Measurements from ENCODE around the gene DNAH3.

The DNAH3 gene

DNA sequence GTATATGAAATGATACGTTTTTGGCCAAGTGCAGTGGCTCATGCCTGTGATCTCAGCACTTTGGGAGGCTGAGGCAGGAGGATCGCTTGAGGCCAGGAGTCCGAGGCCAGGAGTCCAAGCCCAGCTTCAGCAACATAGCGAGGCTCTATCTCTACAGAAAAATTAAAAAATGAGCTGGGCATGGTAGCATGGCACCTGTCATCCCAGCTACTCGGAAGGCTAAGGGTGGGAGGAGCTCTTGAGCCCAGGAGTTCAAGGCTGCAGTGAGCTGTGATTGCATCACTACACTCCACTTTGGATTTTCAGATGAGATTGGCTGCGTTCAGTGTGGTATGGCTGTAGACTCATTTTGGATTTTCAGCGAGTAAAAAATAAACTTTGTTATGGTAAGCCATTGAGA lies 112.4 kb downstream of the DNAH3 start:
- H4K20me1 ChIP-seq (ENCODE audit: insufficient read depth): no peaks in the 10 kb centered on the region
- H2AFZ ChIP-seq (ENCODE audit: low read depth): no peak overlapping the region
- H3K4me3 ChIP-seq (IDR thresholded peaks at IDR 0.05; ENCODE audit: insufficient read depth, low read depth, low read length): no peak overlapping the region
- no peak overlapping the region for H3K27ac ChIP-seq
- H3K9ac ChIP-seq: no peak overlapping the region
- H3K27me3 ChIP-seq (ENCODE audit: insufficient read depth, low read depth): no peaks in the 10 kb centered on the region
- TF ChIP-seq CTCF (conservative IDR thresholded peaks at IDR 0.05; ENCODE audit: low read depth, low read length): no peak
- H3K36me3 ChIP-seq (ENCODE audit: insufficient read depth): no peaks in the 10 kb centered on the region
- H3K4me1 ChIP-seq (ENCODE audit: low read depth, poor library complexity, severe bottlenecking): no peaks in the 10 kb centered on the region
- H3K4me2 ChIP-seq: no peak overlapping the region
- no peaks in the 10 kb centered on the region for H3K79me2 ChIP-seq (ENCODE audit: insufficient read depth, low read depth)

DNA sequence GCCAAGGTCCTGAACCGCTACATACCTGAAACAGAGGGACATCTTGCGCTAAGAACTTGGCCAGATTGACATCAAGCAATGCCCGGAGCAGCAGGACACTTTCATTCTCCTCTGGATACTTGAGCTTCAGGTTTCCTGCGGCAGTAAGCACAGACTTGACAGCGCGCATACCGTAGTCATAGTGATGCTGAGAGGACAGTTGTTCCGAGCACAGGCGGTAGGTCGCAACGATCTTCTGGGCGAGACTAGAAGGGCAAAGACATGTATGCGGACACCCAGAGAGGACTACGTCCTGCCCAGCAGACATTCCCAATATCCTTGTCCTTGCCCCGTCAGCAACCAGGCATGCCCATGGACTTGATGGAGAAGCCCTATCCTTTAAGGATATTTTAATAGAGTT lies 112.9 kb downstream of the DNAH3 start:
- no peaks in the 10 kb centered on the region for H3K27me3 ChIP-seq (ENCODE audit: insufficient read depth, low read depth)
- H3K27ac ChIP-seq: no peak overlapping the region
- no peak for TF ChIP-seq CTCF (conservative IDR thresholded peaks at IDR 0.05; ENCODE audit: low read depth, low read length)
- no peak overlapping the region for H3K4me2 ChIP-seq
- no peak overlapping the region for H2AFZ ChIP-seq (ENCODE audit: low read depth)
- no peak overlapping the region for H3K4me3 ChIP-seq (IDR thresholded peaks at IDR 0.05; ENCODE audit: insufficient read depth, low read depth, low read length)
- H3K4me1 ChIP-seq (ENCODE audit: low read depth, poor library complexity, severe bottlenecking): no peaks in the 10 kb centered on the region
- H3K9ac ChIP-seq: no peak overlapping the region
- no peaks in the 10 kb centered on the region for H4K20me1 ChIP-seq (ENCODE audit: insufficient read depth)
- no peaks in the 10 kb centered on the region for H3K36me3 ChIP-seq (ENCODE audit: insufficient read depth)
- H3K79me2 ChIP-seq (ENCODE audit: insufficient read depth, low read depth): no peaks in the 10 kb centered on the region

GRCh38 chr16:21037168-21037567 lies 113.5 kb downstream of the DNAH3 start:
- Histone ChIP-seq H3K27me3 (ENCODE audit: insufficient read depth, low read depth) (no peaks in the 10 kb centered on the region), H4K20me1 (ENCODE audit: insufficient read depth) (no peaks in the 10 kb centered on the region), H3K4me3 (IDR thresholded peaks at IDR 0.05; ENCODE audit: insufficient read depth, low read depth, low read length) (no peak overlapping the region), H3K79me2 (ENCODE audit: insufficient read depth, low read depth) (no peaks in the 10 kb centered on the region), H3K4me2 (no peak overlapping the region), H3K36me3 (ENCODE audit: insufficient read depth) (no peaks in the 10 kb centered on the region), H3K27ac (no peak overlapping the region), H3K4me1 (ENCODE audit: low read depth, poor library complexity, severe bottlenecking) (no peaks in the 10 kb centered on the region), H2AFZ (ENCODE audit: low read depth) (no peak overlapping the region), H3K9ac (no peak overlapping the region)
- no peak for TF ChIP-seq CTCF (conservative IDR thresholded peaks at IDR 0.05; ENCODE audit: low read depth, low read length)

- H3K4me2 ChIP-seq: no peak overlapping the region
- H3K9ac ChIP-seq: no peak overlapping the region
- no peak overlapping the region for H3K4me3 ChIP-seq (IDR thresholded peaks at IDR 0.05; ENCODE audit: insufficient read depth, low read depth, low read length)
- H3K27me3 ChIP-seq (ENCODE audit: insufficient read depth, low read depth): no peaks in the 10 kb centered on the region
- H3K36me3 ChIP-seq (ENCODE audit: insufficient read depth): no peaks in the 10 kb centered on the region
- no peaks in the 10 kb centered on the region for H3K4me1 ChIP-seq (ENCODE audit: low read depth, poor library complexity, severe bottlenecking)
- H3K79me2 ChIP-seq (ENCODE audit: insufficient read depth, low read depth): no peaks in the 10 kb centered on the region
- H4K20me1 ChIP-seq (ENCODE audit: insufficient read depth): no peaks in the 10 kb centered on the region
- H2AFZ ChIP-seq (ENCODE audit: low read depth): no peak overlapping the region
- H3K27ac ChIP-seq: no peak overlapping the region
- no peak for TF ChIP-seq CTCF (conservative IDR thresholded peaks at IDR 0.05; ENCODE audit: low read depth, low read length)
These were observed 114.2 kb downstream of the DNAH3 start for GRCh38 chr16:21036471-21036870.

- H3K4me2 ChIP-seq: no peak overlapping the region
- no peak overlapping the region for H2AFZ ChIP-seq (ENCODE audit: low read depth)
- no peaks in the 10 kb centered on the region for H3K79me2 ChIP-seq (ENCODE audit: insufficient read depth, low read depth)
- H3K27ac ChIP-seq: no peak overlapping the region
- no peaks in the 10 kb centered on the region for H3K27me3 ChIP-seq (ENCODE audit: insufficient read depth, low read depth)
- TF ChIP-seq CTCF (conservative IDR thresholded peaks at IDR 0.05; ENCODE audit: low read depth, low read length): no peak
- no peaks in the 10 kb centered on the region for H3K36me3 ChIP-seq (ENCODE audit: insufficient read depth)
- H3K4me3 ChIP-seq (IDR thresholded peaks at IDR 0.05; ENCODE audit: insufficient read depth, low read depth, low read length): no peak overlapping the region
- no peaks in the 10 kb centered on the region for H3K4me1 ChIP-seq (ENCODE audit: low read depth, poor library complexity, severe bottlenecking)
- no peaks in the 10 kb centered on the region for H4K20me1 ChIP-seq (ENCODE audit: insufficient read depth)
- no peak overlapping the region for H3K9ac ChIP-seq
These were observed 116.9 kb downstream of the DNAH3 start for GRCh38 chr16:21033704-21034103.
